ENCODE results near the gene ANG.

DNA sequence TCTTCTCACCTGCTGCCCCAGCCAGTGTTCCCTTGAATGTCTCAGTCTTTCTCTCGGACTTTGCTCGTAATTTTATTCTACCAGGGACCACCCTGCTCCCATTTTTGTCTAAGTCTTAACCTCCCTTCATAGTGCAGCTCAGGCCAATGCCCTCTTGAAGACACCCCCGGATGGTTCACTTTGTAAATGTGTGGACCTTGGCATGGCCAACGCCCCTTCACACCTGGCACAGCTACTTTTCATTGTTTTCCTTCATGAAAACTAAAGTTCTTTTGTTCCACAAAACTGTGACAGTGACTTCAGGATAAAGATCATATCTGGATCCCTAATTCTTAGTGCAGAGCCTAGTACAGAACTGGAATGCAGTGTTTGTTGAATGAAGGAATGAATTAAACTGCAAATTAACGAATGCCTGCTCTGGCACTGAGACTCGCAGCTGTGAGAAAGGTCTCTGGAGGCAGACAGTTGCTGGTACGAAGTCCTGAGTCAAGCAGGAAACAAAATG, 7.7 kb upstream of the ANG start:
- TF ChIP-seq, protein P1, sequence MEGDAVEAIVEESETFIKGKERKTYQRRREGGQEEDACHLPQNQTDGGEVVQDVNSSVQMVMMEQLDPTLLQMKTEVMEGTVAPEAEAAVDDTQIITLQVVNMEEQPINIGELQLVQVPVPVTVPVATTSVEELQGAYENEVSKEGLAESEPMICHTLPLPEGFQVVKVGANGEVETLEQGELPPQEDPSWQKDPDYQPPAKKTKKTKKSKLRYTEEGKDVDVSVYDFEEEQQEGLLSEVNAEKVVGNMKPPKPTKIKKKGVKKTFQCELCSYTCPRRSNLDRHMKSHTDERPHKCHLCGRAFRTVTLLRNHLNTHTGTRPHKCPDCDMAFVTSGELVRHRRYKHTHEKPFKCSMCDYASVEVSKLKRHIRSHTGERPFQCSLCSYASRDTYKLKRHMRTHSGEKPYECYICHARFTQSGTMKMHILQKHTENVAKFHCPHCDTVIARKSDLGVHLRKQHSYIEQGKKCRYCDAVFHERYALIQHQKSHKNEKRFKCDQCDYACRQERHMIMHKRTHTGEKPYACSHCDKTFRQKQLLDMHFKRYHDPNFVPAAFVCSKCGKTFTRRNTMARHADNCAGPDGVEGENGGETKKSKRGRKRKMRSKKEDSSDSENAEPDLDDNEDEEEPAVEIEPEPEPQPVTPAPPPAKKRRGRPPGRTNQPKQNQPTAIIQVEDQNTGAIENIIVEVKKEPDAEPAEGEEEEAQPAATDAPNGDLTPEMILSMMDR (conservative IDR thresholded peaks at IDR 0.05), result no peak
- TF ChIP-seq EZH2 (IDR thresholded peaks at IDR 0.05; ENCODE audit: low read depth), result no peak

All from PC-9 (cell line).